A549 (cell line): ENCODE measurements around the gene DHX32. TPM values are rescaled to one million over a fixed set of nuclear protein-coding genes. Genes with fewer than 3 reads are reported as not detected.

ENCODE experiments used
- ATAC-seq, 2 experiments: fragments of 200-7000 bp in 1 of 2; fragments of >200 bp in 1 of 2; cut with Nextera tagmentation in 1 of 2; cut with Tn5 transposase in 1 of 2; 3 replicates each; pipeline versions ENCODE4 v1.8.0 to v1.9.1; 2018 to 2020; ENCODE audit warnings: mild to moderate bottlenecking in 1 of 2, moderate library complexity in 1 of 2
- CTCF ChIA-PET: fragments of 300-600 bp; sonication (Branson Sonifier 250); formaldehyde crosslinking; extraction: SDS; loops from one replicate; lab custom pipeline; 2021; ENCODE audit warnings: antibody characterized with exemption, inconsistent platforms; lab: Yijun Ruan, JAX
- POLR2A ChIA-PET: fragments of 350-600 bp; formaldehyde crosslinking; extraction: SDS; loops from one replicate; lab custom pipeline; 2021; ENCODE audit warnings: antibody characterized with exemption, inconsistent platforms; lab: Yijun Ruan, JAX
- DNase-seq, 2 experiments: peaks; one replicate each; pipeline versions ENCODE4 v3.0.0 to v3.0.0-alpha.2; 2011 to 2016; ENCODE audit warnings: low read depth in 1 of 2, low spot score in 1 of 2
- FAIRE-seq: peaks from 2 replicates; lab custom pipeline; 2011; peaks lifted over from hg19 to GRCh38; lab: Jason Lieb, UNC
- H3K27ac ChIP-seq, 2 experiments: fragments of >200 bp; sonication (Bioruptor Twin); formaldehyde crosslinking; 3 replicates each; pipeline ENCODE4 v1.5.1; 2016 to 2017
- H3K4me1 ChIP-seq: fragments of >200 bp; sonication (Bioruptor Twin); formaldehyde crosslinking; 3 replicates; pipeline ENCODE4 v1.6.1; 2016
- H3K4me2 ChIP-seq: fragments of >200 bp; sonication (Bioruptor Twin); formaldehyde crosslinking; 3 replicates; pipeline ENCODE4 v1.6.1; 2016
- H3K4me3 ChIP-seq: fragments of >200 bp; sonication (Bioruptor Twin); formaldehyde crosslinking; 3 replicates; pipeline ENCODE4 v1.5.1; 2016
- H3K9me3 ChIP-seq: fragments of >200 bp; sonication (Bioruptor Twin); formaldehyde crosslinking; 3 replicates; pipeline ENCODE4 v1.6.1; 2016
- ATOH8 ChIP-seq: fragments of 250-450 bp; sonication (Bioruptor Pico); IDR thresholded peaks from 2 replicates; pipeline ENCODE4 v1.5.0; 2020; ENCODE audit warnings: low read depth, mild to moderate bottlenecking, moderate library complexity
- BHLHE40 ChIP-seq: IDR thresholded peaks from 2 replicates; pipeline ENCODE4 v1.6.1; 2012; ENCODE audit warnings: low read depth, low read length, inconsistent platforms
- CBX2 ChIP-seq: fragments of 200-600 bp; sonication (generic); IDR thresholded peaks from 2 replicates; pipeline ENCODE4 v1.6.1; 2016; ENCODE audit warnings: low read depth, mild to moderate bottlenecking, borderline replicate concordance
- CBX8 ChIP-seq: fragments of 200-600 bp; sonication (generic); IDR thresholded peaks from 2 replicates; pipeline ENCODE4 v1.6.1; 2016
- CHD4 ChIP-seq: fragments of 200-600 bp; sonication (generic); IDR thresholded peaks from 2 replicates; pipeline ENCODE4 v1.6.1; 2016; ENCODE audit warnings: antibody characterized with exemption, mild to moderate bottlenecking, borderline replicate concordance
- EP300 ChIP-seq, 2 experiments: fragments of >200 bp; sonication (Bioruptor Twin); formaldehyde crosslinking; IDR thresholded peaks; 2 replicates in 1 of 2; 3 replicates in 1 of 2; pipeline ENCODE4 v1.6.1; 2016 to 2017
- FOSB ChIP-seq: fragments of 250-450 bp; sonication (Bioruptor Pico); IDR thresholded peaks from 2 replicates; pipeline ENCODE4 v1.5.0; 2020; ENCODE audit warnings: mild to moderate bottlenecking, moderate library complexity
- FOSL2 ChIP-seq, 2 experiments: fragments of 450-650 bp in 1 of 2; fragments of >200 bp in 1 of 2; sonication (Bioruptor Twin) in 1 of 2; formaldehyde crosslinking; IDR thresholded peaks; 2 replicates each; pipeline versions ENCODE4 v1.5.0 to v1.6.1; 2016 to 2020; ENCODE audit warnings: mild to moderate bottlenecking in 1 of 2, moderate library complexity in 1 of 2
- GATA3 ChIP-seq: IDR thresholded peaks from 2 replicates; pipeline ENCODE4 v1.6.1; 2012; ENCODE audit warnings: borderline replicate concordance
- HES2 ChIP-seq: fragments of >200 bp; sonication (Bioruptor Twin); formaldehyde crosslinking; IDR thresholded peaks from 2 replicates; pipeline ENCODE4 v1.6.1; 2016
- HMGXB4 ChIP-seq: fragments of 250-450 bp; sonication (Bioruptor Pico); IDR thresholded peaks from 2 replicates; pipeline ENCODE4 v1.5.0; 2021; ENCODE audit warnings: mild to moderate bottlenecking, moderate library complexity, borderline replicate concordance
- HOXB13 ChIP-seq: fragments of 250-450 bp; sonication (Bioruptor Pico); IDR thresholded peaks from 2 replicates; pipeline ENCODE4 v1.5.0; 2020; ENCODE audit warnings: low read depth, mild to moderate bottlenecking, moderate library complexity
- HOXB5 ChIP-seq: fragments of 250-450 bp; sonication (Bioruptor Pico); IDR thresholded peaks from 2 replicates; pipeline ENCODE4 v1.5.0; 2020; ENCODE audit warnings: mild to moderate bottlenecking, moderate library complexity
- JUNB ChIP-seq: fragments of >200 bp; sonication (Bioruptor Twin); formaldehyde crosslinking; IDR thresholded peaks from 2 replicates; pipeline ENCODE4 v1.6.1; 2016
- KDM5A ChIP-seq: fragments of 200-600 bp; sonication (generic); IDR thresholded peaks from 2 replicates; pipeline ENCODE4 v1.6.1; 2016; ENCODE audit warnings: antibody characterized with exemption, mild to moderate bottlenecking
- MAFK ChIP-seq: fragments of 450-650 bp; IDR thresholded peaks from 2 replicates; pipeline ENCODE4 v1.6.1; 2014; ENCODE audit not compliant: partially characterized antibody
- MAX ChIP-seq: IDR thresholded peaks from 2 replicates; pipeline ENCODE4 v1.6.1; 2012
- MAZ ChIP-seq: fragments of 150-350 bp; IDR thresholded peaks from 2 replicates; pipeline ENCODE4 v1.6.1; 2014; ENCODE audit warnings: antibody characterized with exemption, low read depth, low read length, borderline replicate concordance
- NFE2L2 ChIP-seq: fragments of 150-350 bp; conservative IDR thresholded peaks from 2 replicates; pipeline ENCODE4 v1.6.1; 2014; ENCODE audit warnings: low read length
- NPAS2 ChIP-seq: fragments of 250-450 bp; sonication (Bioruptor Pico); IDR thresholded peaks from 2 replicates; pipeline ENCODE4 v1.8.0; 2022; ENCODE audit warnings: mild to moderate bottlenecking, moderate library complexity, borderline replicate concordance
- PHF8 ChIP-seq: fragments of 200-600 bp; sonication (generic); IDR thresholded peaks from 2 replicates; pipeline ENCODE4 v1.6.1; 2016; ENCODE audit warnings: low read depth, mild to moderate bottlenecking, antibody characterized with exemption, moderate library complexity, borderline replicate concordance
- POLR2AphosphoS2 ChIP-seq: conservative IDR thresholded peaks from 2 replicates; pipeline ENCODE4 v1.6.1; 2012; ENCODE audit warnings: low read length, improper control_type of control experiment, inconsistent platforms
- RAD21 ChIP-seq, 2 experiments: fragments of >200 bp in 1 of 2; sonication (Bioruptor Twin) in 1 of 2; formaldehyde crosslinking in 1 of 2; IDR thresholded peaks in 1 of 2; conservative IDR thresholded peaks in 1 of 2; 2 replicates in 1 of 2; 3 replicates in 1 of 2; pipeline ENCODE4 v1.6.1; 2012 to 2018; ENCODE audit warnings: inconsistent platforms in 1 of 2
- RARB ChIP-seq: fragments of 250-450 bp; sonication (Bioruptor Pico); IDR thresholded peaks from 2 replicates; pipeline ENCODE4 v1.8.0; 2021; ENCODE audit warnings: mild to moderate bottlenecking, moderate library complexity
- RCOR1 ChIP-seq: fragments of 150-350 bp; IDR thresholded peaks from 2 replicates; pipeline ENCODE4 v1.6.1; 2014; ENCODE audit warnings: antibody characterized with exemption, low read length, low read depth
- SREBF2 ChIP-seq: fragments of 450-650 bp; IDR thresholded peaks from 2 replicates; pipeline ENCODE4 v1.6.1; 2014; ENCODE audit warnings: mild to moderate bottlenecking, moderate library complexity
- WGBS: methylation state at CpG from one replicate; pipeline ENCODE4 v1.1.6; 2017; ENCODE audit errors: missing lambda C conversion rate; 5-methylcytosine and 5-hydroxymethylcytosine counted together
- polyA plus RNA-seq, 4 experiments: library from polyadenylated mRNA; depleted of rRNA in 3 of 4; stranded (reverse); fragments of >200 nt; fragmentation: RNase III in 1 of 4; extraction: RNeasy Plus Mini Kit Qiagen cat#74134 plus additional on column Dnase treatment in 1 of 4; gene quantifications; 2 replicates in 3 of 4; 3 replicates in 1 of 4; pipeline ENCODE4 v1.2.3, GENCODE V29; 2011 to 2017

DHX32 gene
- polyA plus RNA-seq, 2 of the 4 experiments (the other 2 are of a cell fraction), result 37.4 to 61.8 TPM

GRCh38 chr10:125850766-125851731, 30.0 kb downstream of the DHX32 start (continued):
- no peak for TF ChIP-seq HES2
- no peak for TF ChIP-seq GATA3
- TF ChIP-seq CBX8, result no peak
- TF ChIP-seq MAX, result no peak
- TF ChIP-seq CBX2, result no peak
- TF ChIP-seq MAFK, result no peak
- no peak for TF ChIP-seq HOXB5
- no peak for TF ChIP-seq JUNB
- TF ChIP-seq ATOH8 (CRISPR knock-in tag), result no peak
- no peak for TF ChIP-seq NPAS2 (CRISPR knock-in tag)

- ATAC-seq (no peak), DNase-seq (no peak), FAIRE-seq (no peak)
- Histone ChIP-seq H3K27ac (no peak overlapping the region), H3K9me3 (no peaks in the 10 kb centered on the region), H3K4me2 (no peak overlapping the region), H3K4me3 (no peak overlapping the region), H3K4me1 (no peaks in the 10 kb centered on the region)
- WGBS, result 93% methylated on average over 7 of the region's 7 CpGs
- POLR2A ChIA-PET, result no interaction called here
- TF ChIP-seq NFE2L2 (no peak), RAD21 (conservative IDR thresholded peaks at IDR 0.05 in 1 of 2, IDR thresholded peaks at IDR 0.05 in 1 of 2) (no peak), HMGXB4 (CRISPR knock-in tag) (no peak), HES2 (no peak), HOXB13 (CRISPR knock-in tag) (no peak), NPAS2 (CRISPR knock-in tag) (no peak), CBX8 (no peak), RCOR1 (no peak), KDM5A (no peak), MAFK (no peak), CHD4 (no peak)
- CTCF ChIA-PET, result no interaction called here
These were observed 31.6 kb downstream of the DHX32 start for GRCh38 chr10:125849448-125849847.

- H3K4me3 ChIP-seq, result no peak overlapping the region
- no peak overlapping the region for H3K27ac ChIP-seq
- H3K4me2 ChIP-seq, result no peak overlapping the region
- CTCF ChIA-PET, result no interaction called here
- FAIRE-seq (no peak), DNase-seq (no peak), ATAC-seq (no peak)
- no peaks in the 10 kb centered on the region for H3K4me1 ChIP-seq
- H3K9me3 ChIP-seq, result no peaks in the 10 kb centered on the region
- 100% methylated on average over 2 of the region's 2 CpGs for WGBS
- POLR2A ChIA-PET, result no interaction called here
- TF ChIP-seq FOSB (CRISPR knock-in tag), result no peak
- no peak for TF ChIP-seq NPAS2 (CRISPR knock-in tag)
- TF ChIP-seq JUNB, result no peak
- no peak for TF ChIP-seq BHLHE40
- TF ChIP-seq PHF8, result no peak
- TF ChIP-seq RARB (CRISPR knock-in tag), result no peak
- TF ChIP-seq MAZ, result no peak
- TF ChIP-seq EP300 (IDR thresholded peaks at IDR 0.05), result no peak
- TF ChIP-seq FOSL2 (IDR thresholded peaks at IDR 0.05), result no peak
- no peak for TF ChIP-seq FOSL2 (CRISPR knock-in tag; IDR thresholded peaks at IDR 0.05)
- TF ChIP-seq SREBF2, result no peak
- no peak for TF ChIP-seq POLR2AphosphoS2
These were observed 32.2 kb downstream of the DHX32 start for GRCh38 chr10:125848857-125849256.
